Left renal pelvis (tissue), 4 donors: Measurements from ENCODE around the gene CLCN7. TPM values are rescaled to one million over a fixed set of nuclear protein-coding genes. Genes with fewer than 3 reads are reported as not detected.
"Not testable (repeated sequence)": the region's sequence is repeated elsewhere in the genome, so short reads cannot be mapped to it uniquely, and the experiment has no call there.

ENCODE experiments used
- DNase-seq, 4 donors: peaks; one replicate each; pipeline ENCODE4 v3.0.0-alpha.2; 2013; ENCODE audit warnings: low read depth in 4 of 4, low spot score in 3 of 4
- polyA plus RNA-seq, 4 donors: library from polyadenylated mRNA; unstranded; fragments of 120-200 nt; gene quantifications; one replicate each; pipeline ENCODE4 v1.2.1, GENCODE V29; 2013; ENCODE audit not compliant: insufficient read length in 4 of 4

CLCN7 gene
- polyA plus RNA-seq, 4 donors, result 38.3 to 68.6 (median 47.1) TPM

GRCh38 chr16:1448536-1449116 lies 26.2 kb downstream of the CLCN7 start:
- DNase-seq, result no peak

GRCh38 chr16:1447965-1448364 lies 26.9 kb downstream of the CLCN7 start:
- DNase-seq, result no peak

GRCh38 chr16:1446296-1447080 lies 28.3 kb downstream of the CLCN7 start:
- no peak for DNase-seq

GRCh38 chr16:1445518-1446203 lies 29.2 kb downstream of the CLCN7 start:
- no peak for DNase-seq

- no peak for DNase-seq
Observed at GRCh38 chr16:1444730-1445517, 29.9 kb downstream of the CLCN7 start.

GRCh38 chr16:1443980-1444729 lies 30.7 kb downstream of the CLCN7 start, which contains the start of gene CCDC154:
CCDC154 (minus strand) TSS chr16:1444556; CDS start chr16:1444322, 234 bp downstream.
- no peak for DNase-seq

- no peak for DNase-seq
Observed at GRCh38 chr16:1443403-1443973, 31.3 kb downstream of the CLCN7 start.

GRCh38 chr16:1442697-1443096 lies 32.1 kb downstream of the CLCN7 start:
- no peak for DNase-seq

GRCh38 chr16:1441391-1441829 lies 33.4 kb downstream of the CLCN7 start:
- DNase-seq, result no peak

- DNase-seq, result not testable (repeated sequence)
Observed at GRCh38 chr16:1439699-1440074, 35.1 kb downstream of the CLCN7 start.

- no peak for DNase-seq
Observed at GRCh38 chr16:1439058-1439698, 35.6 kb downstream of the CLCN7 start.

GRCh38 chr16:1438229-1439057 lies 36.4 kb downstream of the CLCN7 start:
- DNase-seq, result no peak

- DNase-seq, result no peak
Observed at GRCh38 chr16:1437606-1438005, 37.2 kb downstream of the CLCN7 start.

GRCh38 chr16:1436731-1437355 lies 38.0 kb downstream of the CLCN7 start:
- no peak for DNase-seq

GRCh38 chr16:1435921-1436697 lies 38.7 kb downstream of the CLCN7 start:
- no peak for DNase-seq

GRCh38 chr16:1434644-1435592 lies 39.9 kb downstream of the CLCN7 start:
- no peak for DNase-seq
